Measurements from ENCODE around the gene RAB37. TPM values are rescaled to one million over a fixed set of nuclear protein-coding genes. Genes with fewer than 3 reads are reported as not detected.

RAB37 gene
- total and polyA plus RNA-seq, 2 of the 13 experiments (the other 11 are each of a cell fraction or from before 2014, with no cell fraction given) = 0.91 to 3.7 TPM

DNA sequence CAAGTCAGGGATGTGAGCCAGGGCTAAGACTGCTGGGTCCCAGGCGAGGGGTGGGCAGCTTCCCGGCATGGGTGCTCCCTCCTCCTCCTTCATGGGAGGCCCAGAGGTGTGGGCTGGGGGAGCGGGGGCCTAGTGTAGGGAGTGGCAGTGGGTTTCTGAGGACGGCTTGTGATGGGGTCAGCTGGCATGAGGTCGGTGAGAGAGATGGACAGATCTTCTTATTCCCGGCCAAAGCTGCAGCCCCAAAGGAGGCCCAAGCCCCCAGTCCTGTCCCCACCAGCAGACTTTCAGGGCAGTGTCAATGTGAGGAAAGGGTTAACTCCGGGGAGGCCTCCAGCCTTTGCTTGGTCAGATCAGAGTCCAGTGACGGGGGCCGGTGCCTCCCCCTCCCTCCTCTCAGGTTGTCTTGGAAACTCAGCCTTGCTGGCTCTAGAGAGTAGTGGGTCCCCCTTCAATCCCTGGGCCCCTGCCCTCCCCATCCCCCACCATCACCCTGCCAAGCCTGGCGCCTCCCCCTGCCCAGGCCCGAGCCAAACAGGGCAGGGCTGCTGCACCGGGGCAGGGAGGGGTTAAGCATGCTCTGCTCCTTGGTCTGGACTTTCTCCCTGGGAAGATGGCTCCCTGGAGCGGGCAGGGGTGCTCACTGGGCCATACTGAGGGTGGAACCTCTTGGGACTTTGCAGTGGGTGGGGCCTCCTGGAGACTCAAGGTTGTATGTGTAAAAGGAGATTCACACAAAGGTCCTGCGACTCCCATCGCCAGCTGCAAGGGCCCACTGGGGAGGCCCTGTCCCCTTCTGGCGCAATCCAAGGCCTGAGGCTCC is 26.7 kb downstream of the RAB37 start (continued):
- TF ChIP-seq, protein P1, sequence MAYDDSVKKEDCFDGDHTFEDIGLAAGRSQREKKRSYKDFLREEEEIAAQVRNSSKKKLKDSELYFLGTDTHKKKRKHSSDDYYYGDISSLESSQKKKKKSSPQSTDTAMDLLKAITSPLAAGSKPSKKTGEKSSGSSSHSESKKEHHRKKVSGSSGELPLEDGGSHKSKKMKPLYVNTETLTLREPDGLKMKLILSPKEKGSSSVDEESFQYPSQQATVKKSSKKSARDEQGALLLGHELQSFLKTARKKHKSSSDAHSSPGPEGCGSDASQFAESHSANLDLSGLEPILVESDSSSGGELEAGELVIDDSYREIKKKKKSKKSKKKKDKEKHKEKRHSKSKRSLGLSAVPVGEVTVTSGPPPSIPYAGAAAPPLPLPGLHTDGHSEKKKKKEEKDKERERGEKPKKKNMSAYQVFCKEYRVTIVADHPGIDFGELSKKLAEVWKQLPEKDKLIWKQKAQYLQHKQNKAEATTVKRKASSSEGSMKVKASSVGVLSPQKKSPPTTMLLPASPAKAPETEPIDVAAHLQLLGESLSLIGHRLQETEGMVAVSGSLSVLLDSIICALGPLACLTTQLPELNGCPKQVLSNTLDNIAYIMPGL (CRISPR knock-in tag; IDR thresholded peaks at IDR 0.05; ENCODE audit: borderline replicate concordance in 1 of 2, low read depth in 1 of 2) = peak; percentile 40 to 50; a peak in 2 of 4 replicates
- TF ChIP-seq, protein P2, sequence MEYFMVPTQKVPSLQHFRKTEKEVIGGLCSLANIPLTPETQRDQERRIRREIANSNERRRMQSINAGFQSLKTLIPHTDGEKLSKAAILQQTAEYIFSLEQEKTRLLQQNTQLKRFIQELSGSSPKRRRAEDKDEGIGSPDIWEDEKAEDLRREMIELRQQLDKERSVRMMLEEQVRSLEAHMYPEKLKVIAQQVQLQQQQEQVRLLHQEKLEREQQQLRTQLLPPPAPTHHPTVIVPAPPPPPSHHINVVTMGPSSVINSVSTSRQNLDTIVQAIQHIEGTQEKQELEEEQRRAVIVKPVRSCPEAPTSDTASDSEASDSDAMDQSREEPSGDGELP (IDR thresholded peaks at IDR 0.05; ENCODE audit: borderline replicate concordance, low read depth) = peak; percentile 67; the same call in 1 of the 2 replicates
- 0 out of 2 replicates have a peak, but pooled peaks have one; percentile 9 for TF ChIP-seq ZNF251 (CRISPR knock-in tag; IDR thresholded peaks at IDR 0.05)
- TF ChIP-seq ZNF7 (CRISPR knock-in tag; IDR thresholded peaks at IDR 0.05) = no peak
- TF ChIP-seq, protein P3, sequence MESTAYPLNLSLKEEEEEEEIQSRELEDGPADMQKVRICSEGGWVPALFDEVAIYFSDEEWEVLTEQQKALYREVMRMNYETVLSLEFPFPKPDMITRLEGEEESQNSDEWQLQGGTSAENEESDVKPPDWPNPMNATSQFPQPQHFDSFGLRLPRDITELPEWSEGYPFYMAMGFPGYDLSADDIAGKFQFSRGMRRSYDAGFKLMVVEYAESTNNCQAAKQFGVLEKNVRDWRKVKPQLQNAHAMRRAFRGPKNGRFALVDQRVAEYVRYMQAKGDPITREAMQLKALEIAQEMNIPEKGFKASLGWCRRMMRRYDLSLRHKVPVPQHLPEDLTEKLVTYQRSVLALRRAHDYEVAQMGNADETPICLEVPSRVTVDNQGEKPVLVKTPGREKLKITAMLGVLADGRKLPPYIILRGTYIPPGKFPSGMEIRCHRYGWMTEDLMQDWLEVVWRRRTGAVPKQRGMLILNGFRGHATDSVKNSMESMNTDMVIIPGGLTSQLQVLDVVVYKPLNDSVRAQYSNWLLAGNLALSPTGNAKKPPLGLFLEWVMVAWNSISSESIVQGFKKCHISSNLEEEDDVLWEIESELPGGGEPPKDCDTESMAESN (CRISPR knock-in tag; conservative IDR thresholded peaks at IDR 0.05) = peak; percentile 96
- no peak for TF ChIP-seq ZNF136 (CRISPR knock-in tag; IDR thresholded peaks at IDR 0.05; ENCODE audit: low read depth)
- TF ChIP-seq, protein P4, sequence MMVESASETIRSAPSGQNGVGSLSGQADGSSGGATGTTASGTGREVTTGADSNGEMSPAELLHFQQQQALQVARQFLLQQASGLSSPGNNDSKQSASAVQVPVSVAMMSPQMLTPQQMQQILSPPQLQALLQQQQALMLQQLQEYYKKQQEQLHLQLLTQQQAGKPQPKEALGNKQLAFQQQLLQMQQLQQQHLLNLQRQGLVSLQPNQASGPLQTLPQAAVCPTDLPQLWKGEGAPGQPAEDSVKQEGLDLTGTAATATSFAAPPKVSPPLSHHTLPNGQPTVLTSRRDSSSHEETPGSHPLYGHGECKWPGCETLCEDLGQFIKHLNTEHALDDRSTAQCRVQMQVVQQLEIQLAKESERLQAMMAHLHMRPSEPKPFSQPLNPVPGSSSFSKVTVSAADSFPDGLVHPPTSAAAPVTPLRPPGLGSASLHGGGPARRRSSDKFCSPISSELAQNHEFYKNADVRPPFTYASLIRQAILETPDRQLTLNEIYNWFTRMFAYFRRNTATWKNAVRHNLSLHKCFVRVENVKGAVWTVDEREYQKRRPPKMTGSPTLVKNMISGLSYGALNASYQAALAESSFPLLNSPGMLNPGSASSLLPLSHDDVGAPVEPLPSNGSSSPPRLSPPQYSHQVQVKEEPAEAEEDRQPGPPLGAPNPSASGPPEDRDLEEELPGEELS (CRISPR knock-in tag; IDR thresholded peaks at IDR 0.05) = peak; percentile 85
- peak; percentile 63; the same call in 1 of the 2 replicates for TF ChIP-seq ZNF343 (CRISPR knock-in tag; IDR thresholded peaks at IDR 0.05)
- peak; percentile 72; the same call in 1 of the 2 replicates for TF ChIP-seq FOXJ3 (CRISPR knock-in tag; IDR thresholded peaks at IDR 0.05; ENCODE audit: borderline replicate concordance)
- TF ChIP-seq KDM3A (CRISPR knock-in tag; IDR thresholded peaks at IDR 0.05; ENCODE audit: low read depth) = peak; percentile 93; the same call in 1 of the 2 replicates
- TF ChIP-seq ZFP82 (CRISPR knock-in tag; IDR thresholded peaks at IDR 0.05; ENCODE audit: borderline replicate concordance) = no peak
- TF ChIP-seq, protein P5, sequence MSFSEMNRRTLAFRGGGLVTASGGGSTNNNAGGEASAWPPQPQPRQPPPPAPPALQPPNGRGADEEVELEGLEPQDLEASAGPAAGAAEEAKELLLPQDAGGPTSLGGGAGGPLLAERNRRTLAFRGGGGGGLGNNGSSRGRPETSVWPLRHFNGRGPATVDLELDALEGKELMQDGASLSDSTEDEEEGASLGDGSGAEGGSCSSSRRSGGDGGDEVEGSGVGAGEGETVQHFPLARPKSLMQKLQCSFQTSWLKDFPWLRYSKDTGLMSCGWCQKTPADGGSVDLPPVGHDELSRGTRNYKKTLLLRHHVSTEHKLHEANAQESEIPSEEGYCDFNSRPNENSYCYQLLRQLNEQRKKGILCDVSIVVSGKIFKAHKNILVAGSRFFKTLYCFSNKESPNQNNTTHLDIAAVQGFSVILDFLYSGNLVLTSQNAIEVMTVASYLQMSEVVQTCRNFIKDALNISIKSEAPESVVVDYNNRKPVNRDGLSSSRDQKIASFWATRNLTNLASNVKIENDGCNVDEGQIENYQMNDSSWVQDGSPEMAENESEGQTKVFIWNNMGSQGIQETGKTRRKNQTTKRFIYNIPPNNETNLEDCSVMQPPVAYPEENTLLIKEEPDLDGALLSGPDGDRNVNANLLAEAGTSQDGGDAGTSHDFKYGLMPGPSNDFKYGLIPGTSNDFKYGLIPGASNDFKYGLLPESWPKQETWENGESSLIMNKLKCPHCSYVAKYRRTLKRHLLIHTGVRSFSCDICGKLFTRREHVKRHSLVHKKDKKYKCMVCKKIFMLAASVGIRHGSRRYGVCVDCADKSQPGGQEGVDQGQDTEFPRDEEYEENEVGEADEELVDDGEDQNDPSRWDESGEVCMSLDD (CRISPR knock-in tag; IDR thresholded peaks at IDR 0.05; ENCODE audit: borderline replicate concordance) = 0 out of 2 replicates have a peak, but pooled peaks have one; percentile 49
- TF ChIP-seq, protein P6, sequence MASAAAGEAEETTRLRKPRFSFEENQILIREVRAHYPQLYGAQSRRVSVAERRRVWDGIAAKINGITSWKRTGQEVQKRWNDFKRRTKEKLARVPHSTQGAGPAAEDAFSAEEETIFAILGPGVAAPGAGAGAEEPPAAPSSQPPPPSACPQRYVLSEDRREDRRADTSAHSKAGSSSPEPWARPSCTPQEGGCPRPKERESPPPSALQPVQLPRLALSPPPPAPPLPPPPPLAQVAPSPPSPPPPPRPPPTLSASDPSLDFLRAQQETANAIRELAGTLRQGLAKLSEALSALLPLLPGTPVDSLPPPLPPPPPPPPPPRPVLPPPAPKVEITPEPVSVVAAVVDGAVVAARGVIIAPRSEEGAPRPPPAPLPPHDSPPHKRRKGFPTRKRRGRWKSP (CRISPR knock-in tag; IDR thresholded peaks at IDR 0.05) = peak; percentile 78; the same call in 1 of the 2 replicates
- no peak for TF ChIP-seq HOXA7 (CRISPR knock-in tag; IDR thresholded peaks at IDR 0.05)
- TF ChIP-seq ZNF17 (CRISPR knock-in tag; IDR thresholded peaks at IDR 0.05) = peak; percentile 77; the same call in 1 of the 2 replicates
- TF ChIP-seq SIX1 (CRISPR knock-in tag; IDR thresholded peaks at IDR 0.05; ENCODE audit: borderline replicate concordance) = peak; percentile 56; the same call in 1 of the 2 replicates

All from HepG2 (cell line).